IMR-90 (cell line): ENCODE results near the gene TMEM97. TPM values are rescaled to one million over a fixed set of nuclear protein-coding genes. Genes with fewer than 3 reads are reported as not detected.

Experiments
- ATAC-seq: fragments of 200-7000 bp; cut with Tn5 transposase; 2 replicates; pipeline ENCODE4 v1.9.1; 2020; ENCODE audit warnings: low read depth, mild to moderate bottlenecking, moderate library complexity
- BruUV-seq: library from RNA; stranded (reverse); fragments of 400-500 nt; replicated peaks from 2 replicates; lab custom pipeline; 2021; lab: Mats Ljungman, UMichigan
- CTCF ChIA-PET: fragments of 300-600 bp; formaldehyde crosslinking; extraction: SDS; loops from one replicate; lab custom pipeline; 2021; ENCODE audit warnings: antibody characterized with exemption; lab: Yijun Ruan, JAX
- POLR2A ChIA-PET: fragments of 300-600 bp; sonication (Branson Sonifier 250); formaldehyde crosslinking; loops from one replicate; lab custom pipeline; 2022; ENCODE audit warnings: antibody characterized with exemption; ENCODE audit not compliant: unreplicated experiment; lab: Charles Lee
- DNase-seq: peaks from one replicate; pipeline ENCODE4 v3.0.0; 2013
- H2AFZ ChIP-seq: replicated peaks from 2 replicates; pipeline ENCODE3; 2013; ENCODE audit warnings: low read length, mild to moderate bottlenecking; ENCODE audit not compliant: poor library complexity
- H2AK5ac ChIP-seq: 2 replicates; pipeline ENCODE4 v1.6.1; 2013; ENCODE audit warnings: low read depth, low read length, inconsistent platforms
- H2AK9ac ChIP-seq: replicated peaks from 2 replicates; pipeline ENCODE3; 2013; ENCODE audit warnings: mild to moderate bottlenecking, low read depth, low read length, moderate library complexity; ENCODE audit not compliant: poor library complexity
- H2BK120ac ChIP-seq: 2 replicates; pipeline ENCODE4 v1.6.1; 2013; ENCODE audit warnings: low read depth, low read length, inconsistent platforms
- H2BK15ac ChIP-seq: 3 replicates; pipeline ENCODE4 v1.6.1; 2013; ENCODE audit warnings: low read depth, low read length, inconsistent platforms
- H2BK20ac ChIP-seq: 2 replicates; pipeline ENCODE4 v1.6.1; 2013; ENCODE audit warnings: low read depth, mild to moderate bottlenecking, inconsistent platforms, low read length, moderate library complexity
- H2BK5ac ChIP-seq: 2 replicates; pipeline ENCODE4 v1.6.1; 2013; ENCODE audit warnings: mild to moderate bottlenecking, low read depth, low read length, inconsistent platforms; ENCODE audit not compliant: poor library complexity, severe bottlenecking
- H3K14ac ChIP-seq: replicated peaks from 2 replicates; pipeline ENCODE4 v1.6.1; 2013; ENCODE audit warnings: low read depth, low read length, inconsistent platforms
- H3K18ac ChIP-seq: 2 replicates; pipeline ENCODE4 v1.6.1; 2013; ENCODE audit warnings: low read depth, low read length, control low read depth
- H3K23ac ChIP-seq: 2 replicates; pipeline ENCODE4 v1.6.1; 2013; ENCODE audit warnings: low read depth, low read length, inconsistent platforms
- H3K27ac ChIP-seq: 2 replicates; pipeline ENCODE4 v1.5.1; 2013; ENCODE audit warnings: mild to moderate bottlenecking, control low read depth, low read length; ENCODE audit not compliant: insufficient read depth
- H3K27me3 ChIP-seq: 2 replicates; pipeline ENCODE4 v1.6.1; 2013; ENCODE audit warnings: low read length; ENCODE audit not compliant: control insufficient read depth, insufficient read depth
- H3K36me3 ChIP-seq: 2 replicates; pipeline ENCODE4 v1.6.1; 2013; ENCODE audit warnings: low read length, mixed read lengths; ENCODE audit not compliant: control insufficient read depth, insufficient read depth
- H3K4ac ChIP-seq: 2 replicates; pipeline ENCODE4 v1.6.1; 2013; ENCODE audit warnings: low read depth, low read length, inconsistent platforms
- H3K4me1 ChIP-seq: 2 replicates; pipeline ENCODE4 v1.6.1; 2013; ENCODE audit warnings: low read length, mixed read lengths; ENCODE audit not compliant: control insufficient read depth, insufficient read depth
- H3K4me2 ChIP-seq: 2 replicates; pipeline ENCODE4 v1.6.1; 2013; ENCODE audit warnings: low read depth, mild to moderate bottlenecking, control low read depth, low read length, moderate library complexity
- H3K4me3 ChIP-seq: 2 replicates; pipeline ENCODE4 v1.5.1; 2013; ENCODE audit warnings: low read depth, mild to moderate bottlenecking, control low read depth, low read length, moderate library complexity; ENCODE audit not compliant: insufficient read depth
- H3K56ac ChIP-seq: 2 replicates; pipeline ENCODE4 v1.6.1; 2013; ENCODE audit warnings: low read length, inconsistent platforms; ENCODE audit not compliant: insufficient read depth; ENCODE audit errors: extremely low read depth
- H3K79me1 ChIP-seq, 2 experiments: 2 replicates each; pipeline ENCODE4 v1.6.1; 2013; ENCODE audit warnings: low read length in 2 of 2, inconsistent platforms in 1 of 2, low read depth in 1 of 2
- H3K9ac ChIP-seq: 2 replicates; pipeline ENCODE4 v1.6.1; 2013; ENCODE audit warnings: low read depth, low read length, control low read depth
- H3K9me1 ChIP-seq: 2 replicates; pipeline ENCODE4 v1.6.1; 2013; ENCODE audit warnings: low read length, inconsistent platforms; ENCODE audit not compliant: insufficient read depth
- H3K9me3 ChIP-seq: 2 replicates; pipeline ENCODE4 v1.6.1; 2013; ENCODE audit warnings: low read length; ENCODE audit not compliant: control insufficient read depth, insufficient read depth
- H4K20me1 ChIP-seq: 2 replicates; pipeline ENCODE4 v1.6.1; 2013; ENCODE audit warnings: low read length, inconsistent platforms; ENCODE audit not compliant: insufficient read depth
- H4K5ac ChIP-seq: 2 replicates; pipeline ENCODE4 v1.6.1; 2013; ENCODE audit warnings: mild to moderate bottlenecking, low read depth, low read length, control low read depth
- H4K8ac ChIP-seq, 2 experiments: 2 replicates each; pipeline ENCODE4 v1.6.1; 2013; ENCODE audit warnings: low read depth in 2 of 2, low read length in 2 of 2, control low read depth in 1 of 2, inconsistent platforms in 1 of 2
- H4K91ac ChIP-seq: 2 replicates; pipeline ENCODE4 v1.6.1; 2013; ENCODE audit warnings: low read depth, low read length, inconsistent platforms; ENCODE audit not compliant: insufficient read depth
- BHLHE40 ChIP-seq: fragments of 150-350 bp; IDR thresholded peaks from 2 replicates; pipeline ENCODE4 v1.6.1; 2016; ENCODE audit warnings: mild to moderate bottlenecking, low read depth, low read length
- MAZ ChIP-seq: IDR thresholded peaks from 2 replicates; pipeline ENCODE4 v1.6.1; 2012; ENCODE audit warnings: low read depth, mild to moderate bottlenecking, low read length, improper control_type of control experiment, moderate library complexity, borderline replicate concordance
- MXI1 ChIP-seq: IDR thresholded peaks from 2 replicates; pipeline ENCODE4 v1.6.1; 2012; ENCODE audit warnings: low read depth, mild to moderate bottlenecking, low read length, moderate library complexity, borderline replicate concordance
- NFE2L2 ChIP-seq: fragments of 150-350 bp; IDR thresholded peaks from 2 replicates; pipeline ENCODE4 v1.6.1; 2016; ENCODE audit warnings: low read depth, mild to moderate bottlenecking, low read length
- POLR2A ChIP-seq: IDR thresholded peaks from 2 replicates; pipeline ENCODE4 v1.6.1; 2012; ENCODE audit warnings: mild to moderate bottlenecking, low read depth, low read length
- USF2 ChIP-seq: fragments of 150-350 bp; IDR thresholded peaks from 2 replicates; pipeline ENCODE4 v1.6.1; 2017; ENCODE audit warnings: mild to moderate bottlenecking, antibody characterized with exemption, low read length, low read depth
- WGBS, 2 experiments: methylation state at CpG; one replicate each; pipeline versions ENCODE4 v1.1.5 to v1.1.7; 2013; ENCODE audit warnings: missing lambda C conversion rate in 2 of 2; ENCODE audit not compliant: insufficient read length in 1 of 2; ENCODE audit errors: extremely low coverage in 2 of 2; 5-methylcytosine and 5-hydroxymethylcytosine counted together
- dilution Hi-C: fragments of 300-500 bp; cut with HindIII; formaldehyde crosslinking; loops from one replicate; pipeline ENCODE4 v1.14.3; 2018; ENCODE audit warnings: low sequenced_read_pairs; ENCODE audit not compliant: unreplicated experiment
- in situ Hi-C: fragments of 300-500 bp; cut with MboI; formaldehyde crosslinking; loops from 3 replicates; pipeline ENCODE4 v1.14.3; 2019; ENCODE audit warnings: low sequenced_read_pairs, inconsistent platforms, mixed read lengths
- intact Hi-C: fragments of 100-400 bp; cut with micrococcal nuclease; formaldehyde crosslinking; loops from 2 replicates; pipeline ENCODE4 v1.10.0; 2022
- polyA plus RNA-seq, 3 experiments: library from polyadenylated mRNA; depleted of rRNA; stranded (reverse); fragments of >200 nt; gene quantifications; 2 replicates each; pipeline ENCODE4 v1.2.3, GENCODE V29; 2012; ENCODE audit warnings: low replicate concordance in 1 of 3
- total RNA-seq: library from RNA; depleted of rRNA; stranded (reverse); fragments of >200 nt; gene quantifications from 2 replicates; pipeline ENCODE4 v1.2.3, GENCODE V29; 2012

Gene TMEM97
- total and polyA plus RNA-seq, 2 of the 4 experiments (the other 2 are of a cell fraction): 12.3 to 21.3 TPM

GRCh38 chr17:28342313-28342712 is 23.3 kb downstream of the TMEM97 start:
- Histone ChIP-seq H3K23ac (no peak overlapping the region), H3K18ac (no peak overlapping the region), H2AK5ac (no peak overlapping the region), H3K9ac (no peak overlapping the region), H3K4me2 (no peak overlapping the region), H4K8ac (no peak overlapping the region), H3K27me3 (no peaks in the 10 kb centered on the region), H2BK20ac (no peak overlapping the region), H3K36me3 (peaks cover 71% of the 10 kb centered on the region), H3K4me3 (no peak overlapping the region), H3K79me1 (peaks cover 27 to 88% of the 10 kb centered on the region in 2 experiments), H3K56ac (no peak overlapping the region), H3K9me3 (no peaks in the 10 kb centered on the region), H3K27ac (no peak overlapping the region), H3K4ac (no peak overlapping the region), H3K9me1 (peaks cover 13% of the 10 kb centered on the region; the same call in 1 of the 2 replicates), H2BK15ac (no peak overlapping the region), H3K14ac (no peak overlapping the region), H4K5ac (no peak overlapping the region), H4K91ac (no peak overlapping the region), H2BK5ac (no peak overlapping the region), H2AK9ac (no peak overlapping the region), H2BK120ac (no peak overlapping the region), H2AFZ (no peak overlapping the region), H3K4me1 (peaks cover 16% of the 10 kb centered on the region), H4K20me1 (peaks cover 34% of the 10 kb centered on the region)
- dilution Hi-C loops: no loop called here
- ATAC-seq: no peak
- 98% methylated on average over 8 of the region's 14 CpGs; no CpG with 5 or more reads in 1 of the 2 experiments for WGBS, 2 experiments
- in situ Hi-C loops: loop anchor here (25.0 kb wide), 1 partner anchor 805 kb away; no protein-coding TSS in a partner anchor
- intact Hi-C loops: no loop called here
- POLR2A ChIA-PET: no interaction called here
- DNase-seq: no peak
- CTCF ChIA-PET: no interaction called here
- TF ChIP-seq USF2 (no peak), MAZ (no peak), BHLHE40 (no peak), MXI1 (no peak), NFE2L2 (no peak), POLR2A (no peak)
- no TSS peak for BruUV-seq
